ENCODE results near the gene ADAMTS2.

ADAMTS2 gene

DNA sequence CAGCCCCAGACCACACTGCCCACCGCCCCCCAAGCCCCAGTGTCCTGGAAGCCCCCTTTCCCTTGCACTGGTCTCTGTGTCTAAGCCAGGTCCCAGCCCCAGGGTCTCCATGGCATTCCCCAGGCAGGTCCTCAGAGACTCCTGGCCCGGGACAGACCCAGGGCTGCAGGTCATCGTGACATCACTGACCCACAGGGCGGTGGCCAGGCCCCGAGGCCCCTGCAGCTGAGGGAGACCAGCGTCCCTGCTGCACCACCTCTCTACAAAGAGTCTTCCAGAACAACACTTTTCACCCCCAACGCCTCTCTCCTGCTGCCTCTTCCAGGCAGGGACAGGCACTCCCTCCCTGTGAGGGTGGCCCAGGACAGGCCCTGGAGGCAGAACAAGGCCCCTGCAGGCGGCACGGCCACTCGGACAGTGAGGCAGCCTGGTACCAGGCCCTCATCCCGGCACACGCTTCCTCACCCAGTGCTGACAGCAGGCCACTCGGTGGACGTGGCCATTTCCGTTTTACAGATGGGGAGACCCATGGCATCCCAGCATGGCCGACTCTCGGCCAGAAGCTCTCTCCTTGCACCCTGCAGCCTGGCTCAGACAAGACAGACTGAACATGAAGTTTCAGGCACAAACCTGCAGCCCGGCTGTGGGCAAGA is 136.4 kb downstream of the ADAMTS2 start:
- TF ChIP-seq, protein P1, sequence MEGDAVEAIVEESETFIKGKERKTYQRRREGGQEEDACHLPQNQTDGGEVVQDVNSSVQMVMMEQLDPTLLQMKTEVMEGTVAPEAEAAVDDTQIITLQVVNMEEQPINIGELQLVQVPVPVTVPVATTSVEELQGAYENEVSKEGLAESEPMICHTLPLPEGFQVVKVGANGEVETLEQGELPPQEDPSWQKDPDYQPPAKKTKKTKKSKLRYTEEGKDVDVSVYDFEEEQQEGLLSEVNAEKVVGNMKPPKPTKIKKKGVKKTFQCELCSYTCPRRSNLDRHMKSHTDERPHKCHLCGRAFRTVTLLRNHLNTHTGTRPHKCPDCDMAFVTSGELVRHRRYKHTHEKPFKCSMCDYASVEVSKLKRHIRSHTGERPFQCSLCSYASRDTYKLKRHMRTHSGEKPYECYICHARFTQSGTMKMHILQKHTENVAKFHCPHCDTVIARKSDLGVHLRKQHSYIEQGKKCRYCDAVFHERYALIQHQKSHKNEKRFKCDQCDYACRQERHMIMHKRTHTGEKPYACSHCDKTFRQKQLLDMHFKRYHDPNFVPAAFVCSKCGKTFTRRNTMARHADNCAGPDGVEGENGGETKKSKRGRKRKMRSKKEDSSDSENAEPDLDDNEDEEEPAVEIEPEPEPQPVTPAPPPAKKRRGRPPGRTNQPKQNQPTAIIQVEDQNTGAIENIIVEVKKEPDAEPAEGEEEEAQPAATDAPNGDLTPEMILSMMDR (IDR thresholded peaks at IDR 0.05) = no peak
- Histone ChIP-seq H3K4me2 (ENCODE audit: low read length) (no peak overlapping the region), H3K79me2 (no peaks in the 10 kb centered on the region), H3K9ac (no peak overlapping the region), H3K4me1 (no peaks in the 10 kb centered on the region), H3K9me3 (ENCODE audit: control insufficient read depth, low read length) (no peaks in the 10 kb centered on the region), H2AFZ (no peak overlapping the region), H3K27me3 (ENCODE audit: control insufficient read depth, insufficient read depth, low read length) (no peaks in the 10 kb centered on the region), H3K4me3 (ENCODE audit: low read depth, low read length) (no peak overlapping the region), H3K36me3 (ENCODE audit: control insufficient read depth, insufficient read depth, low read length) (no peaks in the 10 kb centered on the region), H3K27ac (no peak overlapping the region)

DNA sequence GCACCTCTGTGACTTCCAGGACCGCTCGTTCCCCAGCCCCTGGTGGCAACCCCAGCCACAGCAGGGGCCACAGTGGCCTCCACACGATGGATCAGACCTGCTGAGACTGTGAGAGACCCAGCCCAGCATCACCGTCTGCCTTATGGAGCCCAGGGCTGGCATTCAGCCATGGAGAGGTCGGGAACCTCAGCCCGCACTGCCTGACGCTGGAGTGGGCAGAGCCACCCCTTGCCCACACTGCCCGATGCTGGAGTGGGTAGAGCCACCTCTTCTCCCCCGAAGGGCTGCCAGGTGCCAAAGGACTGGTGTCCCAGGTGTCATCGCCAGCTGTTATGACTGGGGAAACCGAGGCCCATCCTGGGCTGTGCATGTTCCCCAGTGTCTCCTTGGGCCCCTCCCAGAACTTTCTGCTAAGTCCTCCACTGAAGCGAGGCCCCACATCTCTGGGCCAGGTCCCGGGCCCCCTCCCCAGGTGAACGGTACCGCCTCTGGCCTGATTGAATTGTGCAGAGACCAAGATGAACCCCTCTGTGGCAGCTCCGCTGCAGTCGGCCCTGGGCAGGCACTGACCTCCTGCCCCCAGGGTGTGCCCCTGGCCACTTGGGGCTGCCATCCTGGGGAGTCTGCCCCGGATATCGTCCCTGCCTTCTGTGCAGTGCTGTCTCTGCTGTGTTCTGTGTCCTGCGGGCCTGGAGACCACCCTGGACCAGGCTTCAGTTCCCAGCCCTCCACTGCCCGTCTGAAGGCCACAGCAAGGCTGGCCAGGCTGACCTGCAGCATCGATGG is 137.1 kb downstream of the ADAMTS2 start:
- Histone ChIP-seq H3K36me3 (ENCODE audit: control insufficient read depth, insufficient read depth, low read length) (no peaks in the 10 kb centered on the region), H3K79me2 (no peaks in the 10 kb centered on the region)
- TF ChIP-seq, protein P1 (IDR thresholded peaks at IDR 0.05) = no peak

DNA sequence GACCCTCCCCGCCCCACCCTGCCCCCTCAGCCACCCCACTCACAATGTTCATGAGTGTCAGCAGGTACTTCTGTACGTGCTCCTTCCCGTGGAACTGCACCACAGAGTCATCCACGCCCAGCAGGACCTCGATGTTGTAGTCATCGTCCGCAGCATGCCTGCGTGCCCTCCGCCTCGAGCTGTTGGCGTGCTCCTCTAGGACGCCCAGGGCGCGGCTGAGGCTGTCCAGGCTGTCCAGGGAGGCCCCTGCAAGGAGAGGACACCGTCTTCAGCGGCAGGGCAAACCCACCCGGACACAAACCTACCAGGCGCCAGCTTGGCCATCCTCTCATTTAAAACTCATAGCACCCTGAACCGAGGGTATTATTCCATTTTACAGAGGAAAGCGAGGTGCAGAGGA is 137.8 kb downstream of the ADAMTS2 start:
- Histone ChIP-seq H3K36me3 (ENCODE audit: control insufficient read depth, insufficient read depth, low read length) (no peaks in the 10 kb centered on the region), H3K4me2 (ENCODE audit: low read length) (no peak overlapping the region), H3K4me3 (ENCODE audit: low read depth, low read length) (no peak overlapping the region), H3K9me3 (ENCODE audit: control insufficient read depth, low read length) (no peaks in the 10 kb centered on the region), H3K9ac (no peak overlapping the region), H3K4me1 (no peaks in the 10 kb centered on the region), H2AFZ (no peak overlapping the region), H3K27ac (no peak overlapping the region), H3K79me2 (no peaks in the 10 kb centered on the region), H3K27me3 (ENCODE audit: control insufficient read depth, insufficient read depth, low read length) (no peaks in the 10 kb centered on the region)
- TF ChIP-seq, protein P1 (IDR thresholded peaks at IDR 0.05) = no peak

More for the DNA sequence above, 137.1 kb downstream of the ADAMTS2 start:
- Histone ChIP-seq H3K4me2 (ENCODE audit: low read length) (no peak overlapping the region), H3K27me3 (ENCODE audit: control insufficient read depth, insufficient read depth, low read length) (no peaks in the 10 kb centered on the region), H3K27ac (no peak overlapping the region), H3K9me3 (ENCODE audit: control insufficient read depth, low read length) (no peaks in the 10 kb centered on the region), H2AFZ (no peak overlapping the region), H3K4me1 (no peaks in the 10 kb centered on the region), H3K9ac (no peak overlapping the region), H3K4me3 (ENCODE audit: low read depth, low read length) (no peak overlapping the region)

DNA sequence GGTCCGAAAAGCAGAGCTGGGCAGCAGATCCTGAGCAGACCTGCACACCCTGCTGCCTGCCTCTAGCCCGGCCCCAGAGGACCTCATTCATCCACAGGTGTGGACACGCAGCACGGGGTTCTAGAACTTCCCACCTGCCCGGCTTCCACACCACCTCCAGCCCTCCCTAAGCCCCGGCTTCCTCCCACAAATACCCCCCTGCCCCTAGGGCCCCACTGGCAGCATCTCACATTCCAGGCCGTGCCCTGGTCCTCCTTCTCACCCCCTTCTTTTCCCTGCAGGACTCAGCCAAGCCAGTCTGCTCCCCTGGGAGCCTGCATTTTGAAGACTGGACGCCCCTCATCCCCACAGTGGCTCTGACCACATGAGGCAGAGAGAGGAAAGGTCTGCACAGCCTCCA is 138.9 kb downstream of the ADAMTS2 start:
- H2AFZ ChIP-seq = no peak overlapping the region
- H3K4me2 ChIP-seq (ENCODE audit: low read length) = no peak overlapping the region
- H3K36me3 ChIP-seq (ENCODE audit: control insufficient read depth, insufficient read depth, low read length) = no peaks in the 10 kb centered on the region
- TF ChIP-seq, protein P1 (IDR thresholded peaks at IDR 0.05) = no peak
- no peaks in the 10 kb centered on the region for H3K27me3 ChIP-seq (ENCODE audit: control insufficient read depth, insufficient read depth, low read length)
- H3K27ac ChIP-seq = no peak overlapping the region
- no peaks in the 10 kb centered on the region for H3K4me1 ChIP-seq
- no peak overlapping the region for H3K9ac ChIP-seq
- no peaks in the 10 kb centered on the region for H3K9me3 ChIP-seq (ENCODE audit: control insufficient read depth, low read length)
- no peak overlapping the region for H3K4me3 ChIP-seq (ENCODE audit: low read depth, low read length)
- H3K79me2 ChIP-seq = no peaks in the 10 kb centered on the region
